GM23338 (cell line): ENCODE results near the gene TBC1D7.

Source experiments
- EZH2 ChIP-seq: fragments of 200-600 bp; sonication (generic); IDR thresholded peaks from one replicate; pipeline ENCODE4 v1.8.0; 2017; ENCODE audit warnings: antibody characterized with exemption, mild to moderate bottlenecking, low read depth; ENCODE audit not compliant: unreplicated experiment
- TF ChIP-seq, protein P1 (sequence below), 2 experiments: fragments of 200-600 bp in 1 of 2; sonication (generic) in 1 of 2; conservative IDR thresholded peaks; 2 replicates each; pipeline versions ENCODE4 v1.5.1 to v1.6.1; 2016 to 2017; ENCODE audit warnings: antibody characterized with exemption in 2 of 2, low read depth in 2 of 2, mild to moderate bottlenecking in 2 of 2, moderate library complexity in 1 of 2

DNA sequence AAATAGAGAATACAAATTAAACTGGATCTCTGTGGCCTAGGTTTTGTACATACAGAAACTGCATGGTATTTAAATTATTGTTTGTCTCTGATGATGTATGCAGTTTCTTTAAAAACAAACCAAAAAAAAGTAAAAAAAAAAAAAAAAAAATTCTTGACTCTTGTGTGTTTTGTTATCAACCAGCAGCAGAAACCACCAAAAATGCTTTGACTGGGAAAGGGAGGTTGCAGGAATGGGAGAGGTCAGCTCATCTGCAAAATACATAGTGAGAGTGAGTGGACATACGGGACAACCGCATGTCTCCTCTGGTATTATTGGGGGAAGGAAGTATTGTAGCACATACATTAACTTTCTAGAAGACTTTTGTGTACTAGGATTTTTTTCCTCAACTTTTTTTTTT lies 38.0 kb downstream of the TBC1D7 start:
- TF ChIP-seq, protein P1, sequence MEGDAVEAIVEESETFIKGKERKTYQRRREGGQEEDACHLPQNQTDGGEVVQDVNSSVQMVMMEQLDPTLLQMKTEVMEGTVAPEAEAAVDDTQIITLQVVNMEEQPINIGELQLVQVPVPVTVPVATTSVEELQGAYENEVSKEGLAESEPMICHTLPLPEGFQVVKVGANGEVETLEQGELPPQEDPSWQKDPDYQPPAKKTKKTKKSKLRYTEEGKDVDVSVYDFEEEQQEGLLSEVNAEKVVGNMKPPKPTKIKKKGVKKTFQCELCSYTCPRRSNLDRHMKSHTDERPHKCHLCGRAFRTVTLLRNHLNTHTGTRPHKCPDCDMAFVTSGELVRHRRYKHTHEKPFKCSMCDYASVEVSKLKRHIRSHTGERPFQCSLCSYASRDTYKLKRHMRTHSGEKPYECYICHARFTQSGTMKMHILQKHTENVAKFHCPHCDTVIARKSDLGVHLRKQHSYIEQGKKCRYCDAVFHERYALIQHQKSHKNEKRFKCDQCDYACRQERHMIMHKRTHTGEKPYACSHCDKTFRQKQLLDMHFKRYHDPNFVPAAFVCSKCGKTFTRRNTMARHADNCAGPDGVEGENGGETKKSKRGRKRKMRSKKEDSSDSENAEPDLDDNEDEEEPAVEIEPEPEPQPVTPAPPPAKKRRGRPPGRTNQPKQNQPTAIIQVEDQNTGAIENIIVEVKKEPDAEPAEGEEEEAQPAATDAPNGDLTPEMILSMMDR (conservative IDR thresholded peaks at IDR 0.05; ENCODE audit: low read depth in 2 of 2), result no peak
- no peak for TF ChIP-seq EZH2
